ENCODE data around the gene SFXN5.
A peak's percentile ranks its signal among the peaks of the same experiment; 100 is the strongest.

The SFXN5 gene

GRCh38 chr2:72892506-72893173, 178.9 kb downstream of the SFXN5 start:
- DNase-seq: peak; percentile 90
